SK-N-SH (cell line): Measurements from ENCODE around the gene VPS16. TPM values are rescaled to one million over a fixed set of nuclear protein-coding genes. Genes with fewer than 3 reads are reported as not detected.

Experiments
- CTCF ChIA-PET: fragments of 300-600, 350-600 bp; formaldehyde crosslinking; extraction: SDS; loops from one replicate; lab custom pipeline; 2021; lab: Yijun Ruan, JAX
- POLR2A ChIA-PET: fragments of 350-600 bp; sonication (Branson Sonifier 250); formaldehyde crosslinking; extraction: SDS; loops from one replicate; lab custom pipeline; 2020; ENCODE audit warnings: antibody characterized with exemption, inconsistent platforms; lab: Yijun Ruan, JAX
- DNase-seq: peaks from one replicate; pipeline ENCODE4 v3.0.0; 2012
- H2AFZ ChIP-seq: fragments of 200-600 bp; sonication (generic); 2 replicates; pipeline ENCODE4 v1.8.1; 2016; ENCODE audit warnings: antibody characterized with exemption, mild to moderate bottlenecking, low read depth
- H3F3A ChIP-seq: fragments of 200-600 bp; sonication (generic); replicated peaks from 2 replicates; pipeline ENCODE3; 2016; ENCODE audit warnings: antibody characterized with exemption, mild to moderate bottlenecking; ENCODE audit not compliant: insufficient read depth
- H3K27ac ChIP-seq, 2 experiments: fragments of 200-500 bp in 1 of 2; fragments of 200-600 bp in 1 of 2; sonication (Bioruptor generic) in 1 of 2; sonication (generic), shearing (Covaris generic) in 1 of 2; 2 replicates each; pipeline versions ENCODE4 v1.5.1 to v1.6.1; 2014 to 2016; ENCODE audit warnings: low read depth in 2 of 2, inconsistent platforms in 1 of 2, low read length in 1 of 2, mild to moderate bottlenecking in 1 of 2, mixed read lengths in 1 of 2
- H3K27me3 ChIP-seq: fragments of 200-600 bp; sonication (generic), shearing (Covaris generic); 2 replicates; pipeline ENCODE4 v1.6.1; 2016; ENCODE audit warnings: mixed run types; ENCODE audit not compliant: insufficient read depth
- H3K36me3 ChIP-seq, 2 experiments: fragments of 200-500 bp in 1 of 2; fragments of 200-600 bp in 1 of 2; sonication (Bioruptor generic) in 1 of 2; sonication (generic) in 1 of 2; replicated peaks in 1 of 2; 2 replicates each; pipeline versions ENCODE3 to v1.5.1; 2014 to 2016; ENCODE audit warnings: low read length in 1 of 2, mild to moderate bottlenecking in 1 of 2; ENCODE audit not compliant: insufficient read depth in 2 of 2, control insufficient read depth in 1 of 2
- H3K4me1 ChIP-seq, 2 experiments: fragments of 200-500 bp in 1 of 2; fragments of 200-600 bp in 1 of 2; sonication (Bioruptor generic) in 1 of 2; sonication (generic), shearing (Covaris generic) in 1 of 2; 2 replicates each; pipeline versions ENCODE4 v1.5.1 to v1.6.1; 2014 to 2016; ENCODE audit warnings: low read depth in 1 of 2, low read length in 1 of 2, mixed run types in 1 of 2; ENCODE audit not compliant: insufficient read depth in 2 of 2, control insufficient read depth in 1 of 2
- H3K4me2 ChIP-seq: fragments of 200-600 bp; sonication (generic), shearing (Covaris generic); 2 replicates; pipeline ENCODE4 v1.6.1; 2017; ENCODE audit warnings: mixed run types
- H3K4me3 ChIP-seq, 2 experiments: fragments of 200-500 bp in 1 of 2; fragments of 200-600 bp in 1 of 2; sonication (Bioruptor generic) in 1 of 2; sonication (generic), shearing (Covaris generic) in 1 of 2; 2 replicates each; pipeline versions ENCODE4 v1.5.1 to v1.8.1; 2014 to 2016; ENCODE audit warnings: low read depth in 2 of 2, inconsistent platforms in 1 of 2, low read length in 1 of 2, mild to moderate bottlenecking in 1 of 2, mixed read lengths in 1 of 2, moderate library complexity in 1 of 2
- H3K79me2 ChIP-seq: fragments of 200-600 bp; sonication (generic); 2 replicates; pipeline ENCODE4 v1.8.1; 2017; ENCODE audit warnings: mild to moderate bottlenecking; ENCODE audit not compliant: insufficient read depth
- H3K9ac ChIP-seq: fragments of 200-600 bp; sonication (generic); 2 replicates; pipeline ENCODE4 v1.6.1; 2017; ENCODE audit warnings: mixed run types
- H3K9me2 ChIP-seq: fragments of 200-600 bp; sonication (generic); 2 replicates; pipeline ENCODE4 v1.6.1; 2017; ENCODE audit warnings: mixed run types
- H3K9me3 ChIP-seq: fragments of 200-600 bp; sonication (generic); 2 replicates; pipeline ENCODE4 v1.6.1; 2017; ENCODE audit warnings: mixed run types, mild to moderate bottlenecking, moderate library complexity
- H4K20me1 ChIP-seq: fragments of 200-600 bp; sonication (generic); 2 replicates; pipeline ENCODE4 v1.6.1; 2017; ENCODE audit warnings: mild to moderate bottlenecking, mixed run types; ENCODE audit not compliant: insufficient read depth
- CHD2 ChIP-seq: fragments of 150-350 bp; IDR thresholded peaks from 2 replicates; pipeline ENCODE4 v1.6.1; 2018; ENCODE audit warnings: low read length; ENCODE audit not compliant: partially characterized antibody
- ELF1 ChIP-seq: IDR thresholded peaks from 2 replicates; pipeline ENCODE4 v1.4.0; 2012
- JUND ChIP-seq: IDR thresholded peaks from 2 replicates; pipeline ENCODE4 v1.4.0; 2012
- MXI1 ChIP-seq: IDR thresholded peaks from 2 replicates; pipeline ENCODE4 v1.6.1; 2012; ENCODE audit warnings: mild to moderate bottlenecking, low read depth, low read length, improper control_type of control experiment
- NFIC ChIP-seq: IDR thresholded peaks from 2 replicates; pipeline ENCODE4 v1.4.0; 2012; ENCODE audit warnings: borderline replicate concordance
- NRF1 ChIP-seq: IDR thresholded peaks from 2 replicates; pipeline ENCODE4 v1.6.1; 2012; ENCODE audit warnings: low read depth, mild to moderate bottlenecking, low read length
- POLR2AphosphoS5 ChIP-seq: IDR thresholded peaks from 2 replicates; pipeline ENCODE4 v1.6.1; 2012; ENCODE audit warnings: low read depth, low read length
- RCOR1 ChIP-seq: fragments of 150-350 bp; IDR thresholded peaks from 2 replicates; pipeline ENCODE4 v1.6.1; 2017; ENCODE audit warnings: antibody characterized with exemption, low read length
- RFX5 ChIP-seq: IDR thresholded peaks from 2 replicates; pipeline ENCODE4 v1.6.1; 2012; ENCODE audit warnings: mild to moderate bottlenecking, improper control_type of control experiment, low read length
- TEAD4 ChIP-seq: IDR thresholded peaks from 2 replicates; pipeline ENCODE4 v1.4.0; 2012; ENCODE audit warnings: mild to moderate bottlenecking, borderline replicate concordance; ENCODE audit not compliant: insufficient read depth
- WGBS: methylation state at CpG from one replicate; pipeline ENCODE4 v1.1.6; 2017; ENCODE audit warnings: low lambda C conversion rate; 5-methylcytosine and 5-hydroxymethylcytosine counted together
- polyA plus RNA-seq, 3 experiments: library from polyadenylated mRNA; depleted of rRNA; stranded (reverse); fragments of >200 nt; gene quantifications; 2 replicates each; pipeline ENCODE4 v1.2.3, GENCODE V29; 2012
- TF ChIP-seq, protein P1 (sequence below): fragments of 200-600 bp; sonication (generic); IDR thresholded peaks from 2 replicates; pipeline ENCODE4 v1.6.1; 2017; ENCODE audit warnings: antibody characterized with exemption, mild to moderate bottlenecking, moderate library complexity
- TF ChIP-seq, protein P2 (sequence below): fragments of 150-350 bp; IDR thresholded peaks from 2 replicates; pipeline ENCODE4 v1.6.1; 2016; ENCODE audit warnings: mild to moderate bottlenecking, low read depth, low read length
- TF ChIP-seq, protein P3 (sequence below): IDR thresholded peaks from 2 replicates; pipeline ENCODE4 v1.6.1; 2012; ENCODE audit warnings: mild to moderate bottlenecking, low read depth, low read length, moderate library complexity

VPS16 gene
- polyA plus RNA-seq, 1 of the 3 experiments (the other 2 are of a cell fraction) = 62.0 TPM

DNA sequence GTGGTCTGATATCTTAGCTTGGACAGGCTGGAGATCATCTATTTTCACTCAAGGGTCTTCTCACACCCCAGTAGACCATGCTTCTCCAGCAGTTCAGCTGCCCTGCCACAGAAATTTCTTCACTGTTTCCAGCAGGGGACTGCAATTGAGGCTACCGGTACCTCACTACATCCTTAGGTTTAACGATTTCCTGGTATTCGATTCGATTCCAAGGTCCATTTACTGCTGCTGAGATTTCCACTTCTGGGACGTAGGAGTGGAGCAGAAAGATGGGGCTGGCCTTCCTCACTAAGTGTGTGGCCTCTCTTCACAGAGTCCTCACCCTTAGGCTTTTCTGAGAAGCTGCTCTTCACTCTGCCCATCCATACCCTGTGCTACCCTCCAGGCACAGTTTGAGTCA, 6.2 kb downstream of the VPS16 start:
- peaks cover 2 to 6% of the 10 kb centered on the region in 2 experiments; a peak in 3 of 4 replicates for H3K4me1 ChIP-seq
- no peaks in the 10 kb centered on the region for H3K9me3 ChIP-seq
- no peaks in the 10 kb centered on the region for H4K20me1 ChIP-seq
- H2AFZ ChIP-seq = no peak overlapping the region
- H3K9ac ChIP-seq = no peak overlapping the region
- peaks cover 30% of the 10 kb centered on the region; the same call in 1 of the 2 replicates for H3K79me2 ChIP-seq
- H3K27me3 ChIP-seq = no peaks in the 10 kb centered on the region
- TF ChIP-seq MXI1 (no peak), NFIC (no peak), ELF1 (no peak), RCOR1 (no peak), POLR2AphosphoS5 (no peak), TEAD4 (no peak), RFX5 (no peak), NRF1 (no peak), CHD2 (no peak), JUND (no peak)
- TF ChIP-seq, protein P1, sequence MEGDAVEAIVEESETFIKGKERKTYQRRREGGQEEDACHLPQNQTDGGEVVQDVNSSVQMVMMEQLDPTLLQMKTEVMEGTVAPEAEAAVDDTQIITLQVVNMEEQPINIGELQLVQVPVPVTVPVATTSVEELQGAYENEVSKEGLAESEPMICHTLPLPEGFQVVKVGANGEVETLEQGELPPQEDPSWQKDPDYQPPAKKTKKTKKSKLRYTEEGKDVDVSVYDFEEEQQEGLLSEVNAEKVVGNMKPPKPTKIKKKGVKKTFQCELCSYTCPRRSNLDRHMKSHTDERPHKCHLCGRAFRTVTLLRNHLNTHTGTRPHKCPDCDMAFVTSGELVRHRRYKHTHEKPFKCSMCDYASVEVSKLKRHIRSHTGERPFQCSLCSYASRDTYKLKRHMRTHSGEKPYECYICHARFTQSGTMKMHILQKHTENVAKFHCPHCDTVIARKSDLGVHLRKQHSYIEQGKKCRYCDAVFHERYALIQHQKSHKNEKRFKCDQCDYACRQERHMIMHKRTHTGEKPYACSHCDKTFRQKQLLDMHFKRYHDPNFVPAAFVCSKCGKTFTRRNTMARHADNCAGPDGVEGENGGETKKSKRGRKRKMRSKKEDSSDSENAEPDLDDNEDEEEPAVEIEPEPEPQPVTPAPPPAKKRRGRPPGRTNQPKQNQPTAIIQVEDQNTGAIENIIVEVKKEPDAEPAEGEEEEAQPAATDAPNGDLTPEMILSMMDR = no peak
- TF ChIP-seq, protein P2, sequence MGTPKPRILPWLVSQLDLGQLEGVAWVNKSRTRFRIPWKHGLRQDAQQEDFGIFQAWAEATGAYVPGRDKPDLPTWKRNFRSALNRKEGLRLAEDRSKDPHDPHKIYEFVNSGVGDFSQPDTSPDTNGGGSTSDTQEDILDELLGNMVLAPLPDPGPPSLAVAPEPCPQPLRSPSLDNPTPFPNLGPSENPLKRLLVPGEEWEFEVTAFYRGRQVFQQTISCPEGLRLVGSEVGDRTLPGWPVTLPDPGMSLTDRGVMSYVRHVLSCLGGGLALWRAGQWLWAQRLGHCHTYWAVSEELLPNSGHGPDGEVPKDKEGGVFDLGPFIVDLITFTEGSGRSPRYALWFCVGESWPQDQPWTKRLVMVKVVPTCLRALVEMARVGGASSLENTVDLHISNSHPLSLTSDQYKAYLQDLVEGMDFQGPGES = no peak
- TF ChIP-seq, protein P3, sequence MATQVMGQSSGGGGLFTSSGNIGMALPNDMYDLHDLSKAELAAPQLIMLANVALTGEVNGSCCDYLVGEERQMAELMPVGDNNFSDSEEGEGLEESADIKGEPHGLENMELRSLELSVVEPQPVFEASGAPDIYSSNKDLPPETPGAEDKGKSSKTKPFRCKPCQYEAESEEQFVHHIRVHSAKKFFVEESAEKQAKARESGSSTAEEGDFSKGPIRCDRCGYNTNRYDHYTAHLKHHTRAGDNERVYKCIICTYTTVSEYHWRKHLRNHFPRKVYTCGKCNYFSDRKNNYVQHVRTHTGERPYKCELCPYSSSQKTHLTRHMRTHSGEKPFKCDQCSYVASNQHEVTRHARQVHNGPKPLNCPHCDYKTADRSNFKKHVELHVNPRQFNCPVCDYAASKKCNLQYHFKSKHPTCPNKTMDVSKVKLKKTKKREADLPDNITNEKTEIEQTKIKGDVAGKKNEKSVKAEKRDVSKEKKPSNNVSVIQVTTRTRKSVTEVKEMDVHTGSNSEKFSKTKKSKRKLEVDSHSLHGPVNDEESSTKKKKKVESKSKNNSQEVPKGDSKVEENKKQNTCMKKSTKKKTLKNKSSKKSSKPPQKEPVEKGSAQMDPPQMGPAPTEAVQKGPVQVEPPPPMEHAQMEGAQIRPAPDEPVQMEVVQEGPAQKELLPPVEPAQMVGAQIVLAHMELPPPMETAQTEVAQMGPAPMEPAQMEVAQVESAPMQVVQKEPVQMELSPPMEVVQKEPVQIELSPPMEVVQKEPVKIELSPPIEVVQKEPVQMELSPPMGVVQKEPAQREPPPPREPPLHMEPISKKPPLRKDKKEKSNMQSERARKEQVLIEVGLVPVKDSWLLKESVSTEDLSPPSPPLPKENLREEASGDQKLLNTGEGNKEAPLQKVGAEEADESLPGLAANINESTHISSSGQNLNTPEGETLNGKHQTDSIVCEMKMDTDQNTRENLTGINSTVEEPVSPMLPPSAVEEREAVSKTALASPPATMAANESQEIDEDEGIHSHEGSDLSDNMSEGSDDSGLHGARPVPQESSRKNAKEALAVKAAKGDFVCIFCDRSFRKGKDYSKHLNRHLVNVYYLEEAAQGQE = no peak
- TF ChIP-seq, all 33 proteins: peak for 0
- Histone ChIP-seq H3F3A (no peaks in the 10 kb centered on the region), H3K4me2 (no peak overlapping the region), H3K27ac (no peak overlapping the region), H3K36me3 (peaks cover 3 to 7% of the 10 kb centered on the region in 2 experiments), H3K9me2 (no peaks in the 10 kb centered on the region), H3K4me3 (no peak overlapping the region)
- 92% methylated on average over 5 of the region's 5 CpGs for WGBS
- POLR2A ChIA-PET = no interaction called here
- CTCF ChIA-PET = interaction anchor here (1.1 kb wide), 1 partner anchor 322 kb away, joined by 5 read pairs; no protein-coding TSS in a partner anchor
- DNase-seq = no peak
